H1 (cell line): Measurements from ENCODE around the gene AFG1L. TPM values are rescaled to one million over a fixed set of nuclear protein-coding genes. Genes with fewer than 3 reads are reported as not detected.

Experiments used
- CTCF ChIA-PET: fragments of 300-600 bp; sonication (Branson Sonifier 250); formaldehyde crosslinking; loops from one replicate; lab custom pipeline; 2021; ENCODE audit not compliant: partially characterized antibody; lab: Charles Lee
- POLR2A ChIA-PET: fragments of 300-600 bp; sonication (Branson Sonifier 250); formaldehyde crosslinking; loops from one replicate; lab custom pipeline; 2021; ENCODE audit warnings: inconsistent platforms; ENCODE audit not compliant: partially characterized antibody; lab: Charles Lee
- DNase-seq, 2 experiments: peaks; one replicate each; pipeline versions ENCODE4 v3.0.0 to v3.0.0-alpha.2; 2010 to 2022; ENCODE audit warnings: low spot score in 2 of 2, low read depth in 1 of 2, mixed read lengths in 1 of 2
- FAIRE-seq: peaks from 2 replicates; lab custom pipeline; 2011; peaks lifted over from hg19 to GRCh38; lab: Jason Lieb, UNC
- H2AFZ ChIP-seq: 2 replicates; pipeline ENCODE4 v1.8.1; 2012; ENCODE audit warnings: low read length, inconsistent platforms
- H2AK5ac ChIP-seq: 2 replicates; pipeline ENCODE4 v1.6.1; 2013; ENCODE audit warnings: low read depth, low read length
- H2BK120ac ChIP-seq: replicated peaks from 2 replicates; pipeline ENCODE3; 2013; ENCODE audit warnings: low read depth, low read length, inconsistent platforms
- H2BK12ac ChIP-seq: 2 replicates; pipeline ENCODE4 v1.6.1; 2013; ENCODE audit warnings: low read depth, low read length
- H2BK15ac ChIP-seq: 2 replicates; pipeline ENCODE4 v1.6.1; 2013; ENCODE audit warnings: low read length
- H2BK20ac ChIP-seq: 2 replicates; pipeline ENCODE4 v1.6.1; 2013; ENCODE audit warnings: low read length
- H2BK5ac ChIP-seq: 2 replicates; pipeline ENCODE4 v1.6.1; 2013; ENCODE audit warnings: low read depth, low read length
- H3K14ac ChIP-seq: 2 replicates; pipeline ENCODE4 v1.6.1; 2013; ENCODE audit warnings: inconsistent platforms; ENCODE audit not compliant: insufficient read length
- H3K18ac ChIP-seq: 2 replicates; pipeline ENCODE4 v1.6.1; 2013; ENCODE audit warnings: low read length; ENCODE audit errors: extremely low read depth
- H3K23ac ChIP-seq: 2 replicates; pipeline ENCODE4 v1.6.1; 2013; ENCODE audit warnings: inconsistent platforms; ENCODE audit not compliant: insufficient read length
- H3K23me2 ChIP-seq: 2 replicates; pipeline ENCODE4 v1.6.1; 2013; ENCODE audit warnings: low read depth, low read length
- H3K27ac ChIP-seq: 2 replicates; pipeline ENCODE4 v1.6.1; 2011; ENCODE audit warnings: low read depth, low read length, inconsistent platforms
- H3K27me3 ChIP-seq, 4 experiments: replicated peaks in 1 of 4; 1 replicate in 1 of 4; 2 replicates in 3 of 4; pipeline versions ENCODE4 v1.6.1 to v1.8.1; 2011 to 2013; ENCODE audit warnings: low read length in 3 of 4, mild to moderate bottlenecking in 3 of 4, inconsistent platforms in 2 of 4, mixed read lengths in 2 of 4, moderate library complexity in 1 of 4; ENCODE audit not compliant: control insufficient read depth in 3 of 4, insufficient read depth in 3 of 4; ENCODE audit errors: extremely low read depth in 1 of 4
- H3K36me3 ChIP-seq, 4 experiments: 2 replicates each; pipeline versions ENCODE4 v1.6.1 to v1.8.1; 2011 to 2013; ENCODE audit warnings: mild to moderate bottlenecking in 4 of 4, low read length in 3 of 4, moderate library complexity in 2 of 4, control low read depth in 1 of 4, inconsistent platforms in 1 of 4; ENCODE audit not compliant: insufficient read depth in 4 of 4, control insufficient read depth in 2 of 4
- H3K4ac ChIP-seq: replicated peaks from 2 replicates; pipeline ENCODE3; 2013; ENCODE audit warnings: low read length, low read depth, mixed read lengths, inconsistent platforms; ENCODE audit not compliant: insufficient read length
- H3K4me1 ChIP-seq, 4 experiments: replicated peaks in 1 of 4; 1 replicate in 1 of 4; 2 replicates in 3 of 4; pipeline versions ENCODE4 v1.6.1 to v1.8.1; 2011 to 2013; ENCODE audit warnings: low read length in 3 of 4, inconsistent platforms in 2 of 4, mixed read lengths in 1 of 4; ENCODE audit not compliant: insufficient read depth in 4 of 4, control insufficient read depth in 3 of 4
- H3K4me2 ChIP-seq, 2 experiments: 2 replicates each; pipeline versions ENCODE4 v1.6.1 to v1.8.1; 2011 to 2013; ENCODE audit warnings: low read depth in 2 of 2, low read length in 2 of 2, control low read depth in 1 of 2, inconsistent platforms in 1 of 2, mild to moderate bottlenecking in 1 of 2; ENCODE audit not compliant: insufficient read depth in 1 of 2
- H3K4me3 ChIP-seq, 4 experiments: fragments of 200-600, 300-600 bp in 1 of 4; sonication (generic), shearing (Covaris generic), sonication (Bioruptor Twin) in 1 of 4; 2 replicates each; pipeline versions ENCODE4 v1.5.1 to v1.8.1; 2011 to 2016; ENCODE audit warnings: low read length in 4 of 4, low read depth in 3 of 4, control low read depth in 2 of 4, inconsistent platforms in 2 of 4, mild to moderate bottlenecking in 2 of 4, mixed read lengths in 1 of 4, moderate library complexity in 1 of 4; ENCODE audit not compliant: insufficient read depth in 2 of 4; ENCODE audit errors: extremely low read depth in 1 of 4
- H3K56ac ChIP-seq: replicated peaks from 2 replicates; pipeline ENCODE3; 2013; ENCODE audit warnings: low read depth, mild to moderate bottlenecking, mixed read lengths, low read length, inconsistent platforms; ENCODE audit not compliant: insufficient read length
- H3K79me1 ChIP-seq: 2 replicates; pipeline ENCODE4 v1.6.1; 2013; ENCODE audit warnings: low read depth, low read length, control low read depth
- H3K79me2 ChIP-seq, 2 experiments: 2 replicates each; pipeline versions ENCODE4 v1.6.1 to v1.8.1; 2012 to 2013; ENCODE audit warnings: low read length in 2 of 2, mild to moderate bottlenecking in 2 of 2, inconsistent platforms in 1 of 2; ENCODE audit not compliant: insufficient read depth in 2 of 2, control insufficient read depth in 1 of 2
- H3K9ac ChIP-seq, 4 experiments: replicated peaks in 1 of 4; 1 replicate in 1 of 4; 2 replicates in 3 of 4; pipeline versions ENCODE4 v1.6.1 to v1.8.1; 2011 to 2013; ENCODE audit warnings: low read depth in 3 of 4, low read length in 3 of 4, control low read depth in 2 of 4, mild to moderate bottlenecking in 2 of 4, moderate library complexity in 2 of 4, inconsistent platforms in 1 of 4; ENCODE audit errors: extremely low read depth in 1 of 4
- H3K9me3 ChIP-seq, 2 experiments: 2 replicates each; pipeline versions ENCODE4 v1.6.1 to v1.8.1; 2012 to 2013; ENCODE audit warnings: mild to moderate bottlenecking in 2 of 2, moderate library complexity in 2 of 2, control low read depth in 1 of 2, inconsistent platforms in 1 of 2, low read depth in 1 of 2, low read length in 1 of 2, mixed read lengths in 1 of 2; ENCODE audit not compliant: insufficient read depth in 2 of 2
- H4K20me1 ChIP-seq, 2 experiments: replicated peaks in 1 of 2; 2 replicates each; pipeline versions ENCODE3 to v1.8.1; 2011 to 2013; ENCODE audit warnings: inconsistent platforms in 2 of 2, low read length in 2 of 2, mild to moderate bottlenecking in 1 of 2; ENCODE audit not compliant: insufficient read depth in 2 of 2, control insufficient read depth in 1 of 2
- H4K5ac ChIP-seq: 2 replicates; pipeline ENCODE4 v1.6.1; 2013; ENCODE audit warnings: low read length, low read depth, mixed read lengths, inconsistent platforms; ENCODE audit not compliant: insufficient read length
- H4K8ac ChIP-seq: 2 replicates; pipeline ENCODE4 v1.8.0; 2013; ENCODE audit warnings: mild to moderate bottlenecking, moderate library complexity, low read length, inconsistent platforms; ENCODE audit not compliant: insufficient read depth; ENCODE audit errors: extremely low read depth
- H4K91ac ChIP-seq: replicated peaks from 2 replicates; pipeline ENCODE3; 2013; ENCODE audit warnings: low read length, mixed read lengths, inconsistent platforms; ENCODE audit not compliant: insufficient read length
- BRCA1 ChIP-seq: IDR thresholded peaks from 2 replicates; pipeline ENCODE4 v1.6.1; 2012; ENCODE audit warnings: low read depth, low read length, improper control_type of control experiment
- CHD1 ChIP-seq: IDR thresholded peaks from 2 replicates; pipeline ENCODE4 v1.6.1; 2012; ENCODE audit warnings: low read depth, low read length, improper control_type of control experiment
- GTF2F1 ChIP-seq: IDR thresholded peaks from 2 replicates; pipeline ENCODE4 v1.6.1; 2012; ENCODE audit warnings: low read depth, low read length, improper control_type of control experiment, borderline replicate concordance
- HDAC6 ChIP-seq: IDR thresholded peaks from one replicate; pipeline ENCODE4 v1.7.1; 2012; ENCODE audit warnings: low read depth, mild to moderate bottlenecking, inconsistent platforms, low read length, moderate library complexity
- MAFK ChIP-seq: IDR thresholded peaks from 2 replicates; pipeline ENCODE4 v1.6.1; 2012; ENCODE audit warnings: low read depth, mild to moderate bottlenecking, improper control_type of control experiment, low read length
- SUZ12 ChIP-seq: fragments of 200-600 bp; sonication (generic); IDR thresholded peaks from 2 replicates; pipeline ENCODE4 v1.6.1; 2012; ENCODE audit warnings: mild to moderate bottlenecking, inconsistent platforms, low read length, moderate library complexity, mixed read lengths
- TEAD4 ChIP-seq: IDR thresholded peaks from 2 replicates; pipeline ENCODE4 v1.6.1; 2012; ENCODE audit warnings: low read depth, low read length, inconsistent platforms, mixed read lengths
- WGBS, 2 experiments: shearing (Covaris generic) in 1 of 2; methylation state at CpG; one replicate each; pipeline versions ENCODE4 v1.1.6 to v1.1.7; 2013 to 2015; ENCODE audit warnings: low lambda C conversion rate in 2 of 2, mixed read lengths in 2 of 2, inconsistent platforms in 1 of 2, low coverage in 1 of 2, missing lambda C conversion rate in 1 of 2; ENCODE audit not compliant: insufficient replicate concordance in 2 of 2, insufficient coverage in 1 of 2, insufficient read length in 1 of 2; ENCODE audit errors: extremely low coverage in 1 of 2, missing lambda C conversion rate in 1 of 2; 5-methylcytosine and 5-hydroxymethylcytosine counted together
- polyA plus RNA-seq, 7 experiments: library from polyadenylated mRNA; depleted of rRNA in 3 of 7; stranded (reverse) in 5 of 7; unstranded in 2 of 7; fragments of >200 nt in 5 of 7; fragments of 200-250 nt in 2 of 7; gene quantifications; 1 replicate in 5 of 7; 2 replicates in 1 of 7; 4 replicates in 1 of 7; pipeline versions ENCODE4 v1.2.1 to v1.2.3, GENCODE V29; 2011 to 2013; ENCODE audit warnings: missing spikeins in 2 of 7, mixed read lengths in 2 of 7
- total RNA-seq: library from RNA; stranded (reverse); fragmentation: NEBNext Ultra II Directional; extraction: Animal tissue kit (Norgen Biotek cat#: 25700); gene quantifications from 2 replicates; pipeline ENCODE4 v1.2.1, GENCODE V29; 2021
- TF ChIP-seq, protein P1 (sequence below): IDR thresholded peaks from 2 replicates; pipeline ENCODE4 v1.6.1; 2012; ENCODE audit warnings: low read length, inconsistent platforms

Gene AFG1L
- total and polyA plus RNA-seq, 2 of the 8 experiments (the other 6 are each of a cell fraction or from before 2014, with no cell fraction given), result 0.98 to 5.7 TPM

DNA sequence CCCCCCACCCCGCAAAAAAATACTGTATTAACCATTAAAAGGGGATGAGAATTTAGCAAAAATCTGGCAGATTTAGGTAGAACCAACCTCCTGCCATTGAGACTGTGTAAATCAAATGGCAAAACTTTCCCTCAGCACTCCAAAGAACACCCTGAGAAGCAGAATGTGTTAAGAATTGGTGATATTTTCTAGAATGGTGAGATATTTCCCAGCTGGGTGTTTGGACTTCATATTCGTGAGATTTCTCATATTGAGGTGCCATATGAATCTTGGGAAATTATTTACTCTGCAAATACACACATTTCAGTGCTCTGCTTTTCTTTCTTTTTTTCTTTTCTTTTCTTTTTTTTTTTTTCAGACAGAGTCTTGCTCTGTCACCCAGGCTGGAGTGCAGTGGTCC, 199.6 kb downstream of the AFG1L start:
- H2BK15ac ChIP-seq, result no peak overlapping the region
- no peak overlapping the region for H3K27ac ChIP-seq
- H3K79me2 ChIP-seq, result no peaks in the 10 kb centered on the region
- WGBS, 2 experiments, result 79% methylated on average over 2 of the region's 2 CpGs; no CpG with 5 or more reads in 1 of the 2 experiments
- H4K5ac ChIP-seq, result no peak overlapping the region
- no peak overlapping the region for H3K4me3 ChIP-seq
- H2BK20ac ChIP-seq, result no peak overlapping the region
- H2AK5ac ChIP-seq, result no peak overlapping the region
- no peak overlapping the region for H3K18ac ChIP-seq
- no peaks in the 10 kb centered on the region for H4K20me1 ChIP-seq
- H3K79me1 ChIP-seq, result no peaks in the 10 kb centered on the region
- no peak overlapping the region for H3K9ac ChIP-seq
- H2BK120ac ChIP-seq, result no peak overlapping the region
- H4K8ac ChIP-seq, result no peak overlapping the region
- no peak overlapping the region for H2BK12ac ChIP-seq
- no peak overlapping the region for H3K56ac ChIP-seq
- no peak overlapping the region for H2AFZ ChIP-seq
- CTCF ChIA-PET, result interaction anchor here (1.0 to 5.0 kb wide), 10 partner anchors 9 to 242 kb away, joined by 3 to 53 read pairs (median 4); no protein-coding TSS in a partner anchor
- no peaks in the 10 kb centered on the region for H3K36me3 ChIP-seq
- H3K14ac ChIP-seq, result no peak overlapping the region
- H4K91ac ChIP-seq, result no peak overlapping the region
- DNase-seq (no peak), FAIRE-seq (no peak)
- no peaks in the 10 kb centered on the region for H3K23me2 ChIP-seq
- H3K9me3 ChIP-seq, result no peaks in the 10 kb centered on the region
- POLR2A ChIA-PET, result no interaction called here
- H3K4me1 ChIP-seq, result no peaks in the 10 kb centered on the region
- no peak for TF ChIP-seq BRCA1
- TF ChIP-seq SUZ12, result no peak
- no peak for TF ChIP-seq CHD1
- TF ChIP-seq, protein P1, sequence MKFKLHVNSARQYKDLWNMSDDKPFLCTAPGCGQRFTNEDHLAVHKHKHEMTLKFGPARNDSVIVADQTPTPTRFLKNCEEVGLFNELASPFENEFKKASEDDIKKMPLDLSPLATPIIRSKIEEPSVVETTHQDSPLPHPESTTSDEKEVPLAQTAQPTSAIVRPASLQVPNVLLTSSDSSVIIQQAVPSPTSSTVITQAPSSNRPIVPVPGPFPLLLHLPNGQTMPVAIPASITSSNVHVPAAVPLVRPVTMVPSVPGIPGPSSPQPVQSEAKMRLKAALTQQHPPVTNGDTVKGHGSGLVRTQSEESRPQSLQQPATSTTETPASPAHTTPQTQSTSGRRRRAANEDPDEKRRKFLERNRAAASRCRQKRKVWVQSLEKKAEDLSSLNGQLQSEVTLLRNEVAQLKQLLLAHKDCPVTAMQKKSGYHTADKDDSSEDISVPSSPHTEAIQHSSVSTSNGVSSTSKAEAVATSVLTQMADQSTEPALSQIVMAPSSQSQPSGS, result no peak
- no peak for TF ChIP-seq HDAC6
- TF ChIP-seq GTF2F1, result no peak
- TF ChIP-seq MAFK, result no peak
- no peak for TF ChIP-seq TEAD4
- H3K4ac ChIP-seq, result no peak overlapping the region
- H3K23ac ChIP-seq, result no peak overlapping the region
- H2BK5ac ChIP-seq, result no peak overlapping the region
- no peak overlapping the region for H3K4me2 ChIP-seq
- no peaks in the 10 kb centered on the region for H3K27me3 ChIP-seq
